ENCODE data around the gene DERL3.
A peak's percentile ranks its signal among the peaks of the same experiment; 100 is the strongest.
"Not testable (repeated sequence)": the region's sequence is repeated elsewhere in the genome, so short reads cannot be mapped to it uniquely, and the experiment has no call there.

Gene DERL3

DNA sequence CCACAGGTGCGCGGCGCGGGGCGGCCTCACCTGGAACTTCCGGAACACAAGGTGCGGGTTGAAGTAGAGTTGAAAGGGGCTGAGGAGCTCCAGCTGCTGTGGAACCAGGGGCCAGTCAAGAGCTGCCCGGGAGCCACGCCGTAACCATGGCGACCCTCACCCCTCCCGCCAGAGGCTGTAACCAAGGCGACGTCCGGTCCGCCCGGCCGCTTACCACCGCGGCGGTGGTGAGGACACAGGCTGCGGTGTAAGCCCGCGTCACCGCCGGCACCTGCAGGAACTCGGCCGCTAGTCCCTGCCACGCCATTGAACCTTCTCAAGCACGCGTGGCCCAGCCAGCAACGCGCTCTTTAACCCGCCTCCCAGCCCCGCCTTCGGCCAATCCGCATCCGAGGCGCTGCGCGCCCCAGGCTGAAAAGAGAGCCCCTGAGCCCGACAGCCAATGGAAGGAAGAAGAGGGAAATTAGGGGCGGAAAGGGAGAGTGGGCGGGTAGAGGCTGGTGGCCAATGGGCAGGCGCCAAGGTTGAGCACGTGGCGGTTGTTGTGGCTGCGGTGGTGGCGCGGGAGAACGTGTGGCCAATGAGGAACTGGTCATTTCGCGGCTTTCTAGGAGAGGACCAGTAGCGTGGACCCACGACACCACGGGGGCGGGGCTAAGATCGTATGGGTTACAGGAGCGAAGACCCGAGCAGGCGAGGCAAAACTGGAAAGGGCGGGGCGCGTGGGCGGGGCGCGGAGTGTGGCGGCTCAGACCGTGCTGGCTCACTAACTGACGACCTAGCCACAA lies at the start of gene DERL3:
Gene DERL3, minus strand, starts transcription at position 326 of the 788 bp plus-strand sequence. Its CDS starts 19 bp downstream, at position 307.
- Histone ChIP-seq H3K27ac (peak within 1 kb of the TSS in 10 of 21 experiments; percentile 1 to 64 (median 37)), H3K4me3 (peak within 1 kb of the TSS; percentile 19 to 45 (median 37))

DNA sequence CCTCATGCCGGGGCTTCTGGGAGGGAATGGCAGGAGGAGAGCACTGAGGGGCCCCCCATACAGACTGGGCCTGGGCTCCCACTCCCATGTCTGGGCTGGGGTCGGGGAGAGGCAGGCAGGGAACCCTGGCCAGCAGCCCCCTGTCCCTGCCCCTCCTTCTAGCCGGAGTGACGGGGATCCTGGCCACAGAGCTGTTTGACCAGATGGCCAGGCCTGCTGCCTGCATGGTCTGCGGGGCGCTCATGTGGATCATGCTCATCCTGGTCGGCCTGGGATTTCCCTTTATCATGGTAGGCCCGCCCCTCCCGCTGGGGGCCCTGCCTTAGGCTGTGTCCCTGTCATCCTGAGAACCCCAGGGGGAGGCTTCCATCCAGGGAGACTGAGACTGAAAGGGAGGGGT lies 45.3 kb upstream of the DERL3 start:
- Histone ChIP-seq H3K4me3 (no peak overlapping the region), H3K27ac (no peak overlapping the region)

DNA sequence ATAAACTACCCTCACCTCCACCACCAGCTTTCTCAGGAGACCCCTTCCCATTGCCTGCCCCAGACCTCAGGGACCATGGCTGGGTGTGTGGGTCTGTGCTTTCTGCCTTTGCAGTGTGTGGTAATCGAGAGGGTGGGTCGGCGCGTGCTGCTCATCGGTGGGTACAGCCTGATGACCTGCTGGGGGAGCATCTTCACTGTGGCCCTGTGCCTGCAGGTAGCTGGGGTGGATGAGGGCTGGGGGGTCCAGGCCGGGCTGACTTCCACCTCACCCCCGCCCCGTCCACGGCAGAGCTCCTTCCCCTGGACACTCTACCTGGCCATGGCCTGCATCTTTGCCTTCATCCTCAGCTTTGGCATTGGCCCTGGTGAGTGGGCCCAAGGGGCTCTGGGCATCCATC lies 44.9 kb upstream of the DERL3 start:
- Histone ChIP-seq H3K4me3 (no peak overlapping the region), H3K27ac (no peak overlapping the region)

DNA sequence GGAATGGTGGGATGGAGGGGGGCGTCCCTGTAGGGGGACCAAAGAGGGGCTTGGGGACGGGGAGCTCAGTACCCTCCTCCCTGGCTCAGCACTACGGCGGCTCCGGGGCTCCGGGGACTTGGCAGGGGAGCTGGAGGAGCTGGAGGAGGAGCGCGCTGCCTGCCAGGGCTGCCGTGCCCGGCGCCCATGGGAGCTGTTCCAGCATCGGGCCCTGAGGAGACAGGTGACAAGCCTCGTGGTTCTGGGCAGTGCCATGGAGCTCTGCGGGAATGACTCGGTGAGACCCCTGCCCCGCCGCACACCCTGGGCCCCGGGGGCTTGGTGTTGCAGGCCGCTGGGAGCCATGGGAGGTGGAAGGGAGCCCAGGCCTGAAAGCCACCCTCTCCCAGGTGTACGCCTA lies 43.6 kb upstream of the DERL3 start:
- Histone ChIP-seq H3K27ac (peak overlapping the region in 1 of 21 experiments; percentile 48), H3K4me3 (peak overlapping the region in 1 of 7 experiments; percentile 14)

DNA sequence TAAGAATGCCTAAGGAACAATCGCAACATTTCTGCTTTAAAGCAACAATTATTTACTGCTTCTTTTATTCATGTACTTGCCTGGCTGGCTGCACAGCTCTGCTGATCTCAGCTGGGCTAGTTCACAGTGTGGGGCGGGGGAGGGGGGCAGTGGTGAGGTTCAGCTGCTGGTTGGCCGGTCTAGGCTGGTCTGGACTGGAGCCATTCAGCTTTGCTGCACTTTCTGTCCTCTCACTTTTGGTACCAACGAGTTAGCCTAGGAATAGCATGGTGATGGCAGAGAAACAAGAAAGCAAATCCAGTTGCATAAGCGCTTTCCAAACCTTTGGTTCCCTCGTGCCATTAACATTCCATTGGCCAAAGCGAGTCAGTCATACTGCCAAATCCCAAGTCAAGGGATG lies 39.4 kb upstream of the DERL3 start:
- H3K27ac ChIP-seq: no peak overlapping the region
- no peak overlapping the region for H3K4me3 ChIP-seq

DNA sequence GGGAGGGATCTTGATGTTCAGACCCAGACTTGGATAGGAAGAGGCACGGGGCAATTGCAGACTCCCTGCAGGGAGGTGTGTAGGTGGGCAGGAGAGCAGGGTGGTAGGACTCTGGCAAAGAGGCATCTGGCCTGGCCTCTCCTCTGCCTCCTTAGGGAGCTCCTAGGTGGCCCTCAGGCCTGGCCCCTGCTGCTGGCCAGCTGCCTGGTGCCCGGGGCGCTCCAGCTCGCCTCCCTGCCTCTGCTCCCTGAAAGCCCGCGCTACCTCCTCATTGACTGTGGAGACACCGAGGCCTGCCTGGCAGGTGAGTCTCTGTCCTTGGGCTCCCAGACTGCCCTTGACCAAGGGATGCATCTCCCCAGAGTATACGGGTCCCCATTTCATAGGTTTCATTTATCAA lies 38.8 kb upstream of the DERL3 start:
- Histone ChIP-seq H3K4me3 (no peak overlapping the region), H3K27ac (no peak overlapping the region)

DNA sequence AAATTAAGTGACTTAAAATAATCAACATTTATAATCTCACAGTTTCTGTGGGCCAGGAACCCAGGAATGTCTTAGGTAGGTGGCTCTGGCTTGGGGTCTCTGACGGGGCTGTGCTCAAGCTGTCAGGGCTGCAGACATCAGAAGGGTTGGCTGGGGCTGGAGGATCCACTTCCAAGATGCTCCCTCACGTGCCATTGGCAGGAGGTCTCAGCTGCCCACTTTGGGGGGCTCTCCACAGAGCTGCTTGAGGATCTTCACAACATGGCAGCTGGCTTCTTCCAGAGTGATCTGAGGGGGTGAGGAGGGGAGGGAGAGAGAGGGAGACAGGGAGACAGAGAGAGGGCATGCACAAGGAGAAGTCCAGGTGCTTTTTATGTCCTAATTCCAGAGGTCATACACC lies 37.0 kb upstream of the DERL3 start:
- H3K27ac ChIP-seq: no peak overlapping the region
- H3K4me3 ChIP-seq: no peak overlapping the region

DNA sequence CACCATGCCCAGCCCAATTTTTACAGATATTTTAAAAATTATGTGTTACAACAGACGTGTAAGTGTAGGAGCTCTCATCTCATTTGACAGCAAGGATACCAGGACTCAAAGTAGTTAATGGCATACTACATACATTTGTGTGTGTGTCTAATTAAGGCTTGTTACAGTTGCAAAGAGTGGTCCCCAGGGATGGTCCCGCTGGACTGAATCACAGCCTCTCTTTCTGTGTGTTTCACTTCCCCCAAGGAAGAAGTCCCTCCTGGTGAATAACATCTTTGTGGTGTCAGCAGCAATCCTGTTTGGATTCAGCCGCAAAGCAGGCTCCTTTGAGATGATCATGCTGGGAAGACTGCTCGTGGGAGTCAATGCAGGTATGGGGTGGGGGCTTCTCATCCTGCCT lies 36.1 kb upstream of the DERL3 start:
- H3K4me3 ChIP-seq: no peak overlapping the region
- no peak overlapping the region for H3K27ac ChIP-seq

DNA sequence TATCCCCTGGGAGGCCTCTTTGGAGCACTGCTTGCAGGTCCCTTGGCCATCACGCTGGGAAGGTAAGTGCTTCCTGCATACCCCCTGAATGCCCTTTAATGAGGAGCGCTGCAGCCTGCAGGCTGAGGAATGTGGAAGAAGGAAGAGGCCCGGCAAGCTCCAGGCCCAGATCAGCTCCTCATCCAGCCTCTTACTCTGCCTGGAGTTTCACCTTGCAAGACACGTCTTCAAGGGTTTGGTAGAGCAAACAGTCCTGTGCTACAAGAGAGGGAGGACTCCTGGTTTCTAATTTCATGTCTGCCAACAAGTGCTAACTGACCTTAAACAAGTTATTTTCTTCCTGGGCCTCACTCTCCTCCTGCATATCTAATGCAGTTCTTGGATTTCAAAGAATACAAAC lies 29.8 kb upstream of the DERL3 start:
- Histone ChIP-seq H3K4me3 (no peak overlapping the region), H3K27ac (no peak overlapping the region)

DNA sequence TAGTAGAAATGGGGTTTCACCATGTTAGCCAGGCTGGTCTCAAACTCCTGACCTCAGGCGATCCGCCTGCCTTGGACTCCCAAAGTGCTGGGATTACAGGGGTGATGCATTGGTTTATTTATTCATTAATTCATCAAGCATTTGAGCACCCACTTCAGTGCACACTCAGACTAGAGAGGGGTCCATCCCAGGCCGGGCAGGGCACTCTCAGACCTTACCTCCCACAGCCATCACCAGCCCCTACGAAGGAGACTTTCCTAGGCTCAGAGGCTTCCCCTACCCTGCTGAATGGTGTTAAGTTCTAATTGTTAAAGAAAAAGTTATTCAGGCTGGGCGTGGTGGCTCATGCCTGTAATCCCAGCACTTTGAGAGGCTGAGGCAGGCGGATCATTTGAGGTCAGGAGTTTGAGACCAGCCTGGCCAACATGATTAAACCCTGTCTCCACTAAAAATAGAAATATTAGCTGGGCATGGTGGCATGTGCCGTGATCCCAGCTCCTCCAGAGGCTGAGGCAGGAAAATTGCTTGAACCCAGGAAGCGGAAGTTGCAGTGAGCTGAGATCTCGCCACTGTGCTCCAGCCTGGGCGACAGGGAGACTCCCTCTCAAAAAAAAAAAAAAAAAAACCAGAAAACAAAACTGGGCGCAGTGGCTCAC lies 25.8 kb upstream of the DERL3 start:
- H3K27ac ChIP-seq, H3K4me3 ChIP-seq: not testable (repeated sequence)

DNA sequence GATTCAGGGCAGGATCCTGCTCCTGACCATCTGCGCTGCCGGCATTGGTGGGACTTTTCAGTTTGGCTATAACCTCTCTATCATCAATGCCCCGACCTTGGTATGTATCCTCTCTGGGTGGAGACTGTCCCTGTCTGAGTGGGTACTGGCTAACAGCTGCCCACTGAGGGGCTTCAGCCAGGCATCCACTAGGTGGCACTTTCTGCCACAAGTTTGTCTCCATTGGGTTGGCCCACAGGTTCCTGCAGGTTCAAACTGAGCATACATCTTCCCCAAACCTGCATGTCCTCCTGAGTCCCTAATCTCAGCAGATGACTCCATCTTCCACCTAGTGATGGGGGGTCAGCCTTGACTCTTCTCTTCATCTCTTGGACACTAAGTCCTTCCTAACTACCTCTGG lies 23.3 kb upstream of the DERL3 start:
- no peak overlapping the region for H3K4me3 ChIP-seq
- no peak overlapping the region for H3K27ac ChIP-seq

DNA sequence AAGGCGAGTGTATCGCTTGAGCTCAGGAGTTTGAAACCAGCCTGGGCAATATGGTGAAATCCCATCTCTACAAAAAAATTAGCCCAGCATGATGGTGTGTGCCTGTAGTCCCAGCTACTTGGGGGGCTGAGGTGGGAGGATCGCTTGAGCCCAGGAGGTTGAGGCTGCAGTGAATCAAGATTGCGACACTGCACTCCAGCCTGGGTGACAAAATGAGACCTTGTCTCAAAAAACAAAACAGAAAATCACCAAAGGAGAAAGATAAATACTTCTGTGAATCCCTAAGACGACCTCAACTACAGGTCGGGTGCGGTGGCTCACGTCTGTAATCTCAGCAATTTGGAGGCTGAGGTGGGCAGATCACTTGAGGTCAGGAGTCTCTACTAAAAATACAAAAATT lies 21.4 kb upstream of the DERL3 start:
- not testable (repeated sequence) for H3K4me3 ChIP-seq, H3K27ac ChIP-seq

DNA sequence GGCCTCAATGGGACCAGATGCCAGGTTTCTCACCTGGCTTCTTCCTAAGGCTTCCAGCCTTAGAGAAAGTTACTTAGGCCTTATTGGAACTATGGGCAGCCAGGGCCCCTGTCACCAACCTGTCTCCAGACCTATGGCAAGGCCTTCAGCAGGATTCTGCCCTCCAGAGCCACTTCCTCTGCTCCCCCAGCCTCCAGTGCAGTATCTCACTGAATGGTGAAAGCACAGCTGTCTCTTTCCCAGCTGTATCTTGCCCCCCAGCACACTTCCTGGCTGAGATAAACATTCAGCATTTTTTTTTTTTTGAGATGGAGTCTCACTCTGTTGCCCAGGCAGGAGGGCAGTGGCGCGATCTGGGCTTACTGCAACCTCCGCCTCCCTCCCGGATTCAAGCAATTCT lies 20.4 kb upstream of the DERL3 start:
- Histone ChIP-seq H3K27ac (no peak overlapping the region), H3K4me3 (no peak overlapping the region)

DNA sequence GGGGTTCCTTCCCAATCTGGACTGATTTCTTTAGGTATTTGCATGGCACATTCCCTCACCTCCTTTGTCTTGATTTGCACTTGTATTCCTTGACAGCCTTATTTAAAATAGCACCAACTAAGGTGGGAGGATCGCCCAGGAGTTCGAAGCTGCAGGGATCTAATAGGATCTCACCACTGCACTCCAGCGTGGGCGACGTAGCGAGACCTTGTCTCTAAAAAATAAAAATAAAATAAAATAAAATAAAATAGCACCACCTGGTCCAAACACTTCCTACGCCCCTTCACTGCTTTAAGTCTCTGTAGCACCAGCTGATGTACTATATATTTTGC lies 19.6 kb upstream of the DERL3 start:
- Histone ChIP-seq H3K4me3 (peak overlapping the region in 6 of 7 experiments; percentile 51 to 68 (median 62)), H3K27ac (peak overlapping the region in 8 of 21 experiments; percentile 48 to 93 (median 86))

DNA sequence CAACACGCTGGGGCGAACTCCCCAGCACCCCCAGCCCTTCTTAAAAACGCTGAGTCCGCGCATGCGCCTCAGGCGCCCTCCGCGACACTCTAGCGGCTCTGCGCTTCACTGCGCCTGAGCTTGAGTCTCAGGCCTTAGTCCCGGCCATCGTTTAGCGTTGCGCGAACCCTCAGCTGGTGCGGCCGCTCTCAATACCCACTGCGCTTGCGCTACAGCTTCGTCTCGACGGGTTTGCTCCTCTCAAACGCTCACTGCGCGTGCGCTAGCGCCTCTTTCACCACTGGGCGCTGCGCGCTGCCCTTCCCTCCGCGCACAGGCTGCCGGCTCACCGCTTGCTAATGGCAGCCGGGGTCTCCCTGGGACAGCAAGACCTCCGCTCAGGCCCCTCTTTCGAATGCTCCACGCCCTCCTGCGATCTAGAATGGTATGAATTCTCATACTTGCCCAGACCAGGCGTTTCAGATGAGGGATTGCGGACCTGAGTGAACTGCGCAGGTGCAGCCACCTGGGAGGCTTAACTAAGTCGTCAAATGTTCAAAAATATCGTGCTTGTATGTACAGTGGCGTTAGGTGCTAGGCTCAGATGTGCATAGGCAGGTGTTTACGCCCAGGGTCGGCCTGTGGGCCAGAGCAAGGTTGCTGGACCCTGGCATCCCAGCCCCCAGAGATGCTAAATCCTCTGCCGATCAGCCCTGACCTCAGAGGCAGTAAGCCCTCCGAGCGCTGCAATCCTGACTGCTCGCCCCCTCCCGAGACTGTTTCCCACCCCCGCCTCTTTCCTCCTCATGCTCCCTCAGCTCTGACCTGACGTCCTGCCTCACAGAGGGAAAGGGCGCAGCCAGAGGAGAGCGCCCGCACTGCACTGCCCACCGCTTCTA lies 19.0 kb upstream of the DERL3 start, which contains the start of gene SLC2A11:
Gene SLC2A11, plus strand, starts transcription at position 270 of the 878 bp plus-strand sequence. Its CDS starts 125 bp downstream, at position 395.
- H3K27ac ChIP-seq: peak within 1 kb of the TSS; percentile 44 to 93 (median 81)
- H3K4me3 ChIP-seq: peak within 1 kb of the TSS; percentile 47 to 68 (median 61)

DNA sequence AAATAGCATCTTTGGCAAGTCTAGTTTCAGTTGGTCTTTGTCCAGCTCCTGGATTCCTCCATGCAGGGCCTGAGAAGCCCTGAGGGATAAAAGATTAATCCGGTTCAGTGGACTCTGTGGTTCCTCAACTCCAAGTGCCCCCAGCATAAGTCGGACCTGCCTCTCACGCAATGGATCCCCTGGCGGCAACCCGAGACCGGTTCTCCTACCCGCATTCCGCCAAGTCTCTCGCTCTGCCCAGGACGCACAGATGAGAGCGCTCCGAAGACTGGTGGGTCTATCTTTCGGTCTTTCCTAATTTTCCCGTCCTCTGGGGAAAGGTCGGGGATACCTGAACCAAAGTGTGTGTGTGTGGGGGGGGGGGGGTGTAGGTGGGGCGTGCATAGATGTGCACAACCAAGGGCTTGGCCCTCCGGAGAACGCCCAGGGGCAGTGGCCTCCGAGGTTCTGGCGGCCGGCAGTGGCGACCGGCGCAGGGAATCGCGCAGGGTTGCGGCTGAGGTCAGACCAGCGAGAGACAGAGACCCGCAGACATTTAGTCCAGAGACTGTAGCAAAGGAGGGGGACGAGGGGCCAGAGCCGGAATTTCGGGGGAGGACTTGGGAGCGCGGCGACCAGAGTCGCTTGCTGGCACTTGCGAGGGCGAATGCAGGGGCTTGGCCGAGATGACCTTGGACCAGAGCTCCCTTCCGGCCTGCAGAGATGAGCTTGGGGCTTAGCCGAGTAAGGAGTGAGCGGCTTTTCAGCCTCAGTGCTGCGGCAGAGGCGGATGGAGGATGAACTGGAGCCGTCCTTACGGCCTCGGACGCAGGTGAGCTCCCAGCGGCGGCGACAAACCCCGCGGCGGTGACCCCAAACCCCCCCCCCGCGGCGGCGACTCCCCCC lies 18.2 kb upstream of the DERL3 start:
- Histone ChIP-seq H3K4me3 (peak overlapping the region; percentile 47 to 68 (median 61)), H3K27ac (peak overlapping the region; percentile 44 to 93 (median 81))

DNA sequence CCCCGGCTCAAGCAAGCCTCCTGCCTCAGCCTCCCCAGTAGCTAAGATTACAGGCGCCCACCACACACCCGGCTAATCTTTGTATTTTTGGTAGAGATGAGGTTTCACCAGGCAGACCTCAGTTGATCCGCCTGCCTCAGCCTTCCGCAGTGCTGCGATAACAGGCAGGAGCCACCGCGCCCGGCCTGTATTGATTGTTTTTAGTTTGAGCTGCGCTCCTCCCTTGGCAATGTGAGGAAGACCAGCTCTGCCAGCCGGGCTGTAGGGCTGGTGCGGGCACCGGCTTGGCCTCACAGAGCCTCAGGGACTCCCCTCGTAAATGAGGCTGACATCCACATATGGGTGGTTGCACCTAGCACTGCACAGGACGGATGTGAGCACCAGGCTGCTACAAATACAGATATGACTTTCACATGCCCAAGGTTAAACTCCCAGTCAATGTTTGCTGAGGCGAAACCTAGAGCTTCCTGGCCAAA lies 11.4 kb upstream of the DERL3 start:
- Histone ChIP-seq H3K4me3 (no peak overlapping the region), H3K27ac (no peak overlapping the region)

DNA sequence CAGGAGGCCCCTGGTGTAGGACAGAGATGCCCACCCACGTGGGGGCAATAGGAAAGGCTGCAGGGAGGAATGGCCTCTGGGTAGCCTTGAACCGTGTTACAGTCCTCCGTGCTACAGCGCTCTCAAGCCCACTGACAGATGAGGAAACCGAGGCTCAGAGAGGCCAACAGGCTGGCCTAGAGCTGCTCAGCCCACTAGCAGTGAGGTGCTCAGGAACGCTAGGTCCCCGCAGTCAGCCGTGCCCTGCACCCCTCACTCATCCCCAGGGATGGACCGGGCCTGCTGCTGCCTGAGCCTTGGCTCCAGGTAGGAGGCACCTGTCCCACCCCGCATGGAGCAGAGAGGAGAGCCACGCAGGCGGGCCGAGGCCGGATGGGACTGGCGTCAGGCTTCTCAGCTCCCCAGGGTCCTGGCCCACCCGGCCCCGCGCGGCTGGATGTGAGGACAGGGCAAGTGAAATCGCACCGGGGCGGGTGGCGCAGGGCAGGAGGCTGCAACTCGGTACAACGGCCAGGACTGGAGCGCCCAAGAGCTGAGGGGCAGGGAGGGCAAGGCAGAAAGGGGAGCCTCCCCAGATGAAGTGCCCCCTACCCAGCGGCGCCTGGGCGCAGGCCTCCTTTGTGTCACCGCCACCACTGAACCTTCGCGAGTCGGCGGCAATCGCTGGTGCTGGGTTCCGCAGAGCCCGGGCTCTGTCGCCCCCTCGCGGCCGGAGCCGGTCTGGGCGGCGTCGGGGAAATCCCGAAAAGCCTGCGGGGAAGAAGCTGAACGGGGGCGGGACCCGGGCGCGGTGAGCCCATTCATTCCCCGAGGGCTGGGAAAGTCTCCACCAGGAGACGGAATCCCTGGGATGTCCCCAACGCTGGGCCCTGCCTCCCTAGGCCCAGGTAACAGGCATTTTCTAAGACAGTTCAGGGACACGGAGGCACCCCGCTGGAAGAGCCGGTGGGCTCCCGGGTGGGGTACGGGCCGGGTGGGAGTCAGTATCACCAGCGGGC lies 10.5 kb upstream of the DERL3 start:
- H3K27ac ChIP-seq: peak overlapping the region in 5 of 21 experiments; percentile 16 to 77 (median 40)

More for the DNA sequence above, 10.5 kb upstream of the DERL3 start:
- H3K4me3 ChIP-seq: no peak overlapping the region

All from skin epidermis (tissue), 12 donors.